ENCODE measurements around the gene MAD1L1.
A peak's percentile ranks its signal among the peaks of the same experiment; 100 is the strongest.

Gene MAD1L1

DNA sequence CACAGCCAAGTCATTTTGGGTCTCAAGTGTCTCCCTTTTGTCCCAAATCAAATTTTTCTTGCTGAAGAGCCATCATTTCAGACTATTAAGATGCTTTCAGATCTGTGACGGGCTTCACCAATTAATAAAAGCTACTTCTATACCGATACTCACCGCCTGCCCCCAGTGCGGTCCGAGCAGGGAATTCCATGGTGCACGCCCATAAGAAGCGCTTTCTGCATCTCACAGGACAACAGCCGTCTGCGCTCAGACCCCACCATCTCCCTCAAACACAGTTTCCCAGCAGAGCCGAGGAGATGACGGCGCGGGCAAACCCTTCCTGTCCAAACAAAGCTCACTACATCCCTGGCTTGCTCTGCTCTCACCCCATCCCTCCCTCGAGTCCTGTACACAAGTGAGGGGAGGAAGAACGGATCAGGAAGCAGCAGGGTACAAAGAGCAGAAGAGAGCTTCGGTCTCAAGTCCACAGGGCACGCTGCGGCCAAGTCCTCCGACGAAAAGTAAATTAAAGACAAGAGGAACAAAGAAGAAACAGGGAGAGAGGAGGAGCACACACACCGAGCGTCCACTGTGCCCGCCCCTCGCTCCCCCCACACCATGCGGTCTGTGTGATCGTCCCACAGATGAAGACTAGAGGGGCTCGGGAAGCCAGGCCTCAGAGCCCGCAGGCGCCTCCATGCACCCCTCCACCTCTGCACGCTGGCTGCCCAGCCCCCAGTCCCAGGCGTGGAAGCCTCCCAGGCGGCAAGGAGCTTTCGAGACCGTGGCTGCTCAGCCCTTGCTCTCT lies 121.9 kb downstream of the MAD1L1 start:
- Mint-ChIP-seq H3K27ac (peak overlapping the region; percentile 95), H3K36me3 (ENCODE audit: low read depth) (peaks cover 28% of the 10 kb centered on the region), H3K27me3 (ENCODE audit: low read depth, poor library complexity) (no peaks in the 10 kb centered on the region), H3K9me3 (no peaks in the 10 kb centered on the region), H3K4me1 (peaks cover 83% of the 10 kb centered on the region), H3K4me3 (peak overlapping the region; percentile 29)
- TF ChIP-seq, protein P1, sequence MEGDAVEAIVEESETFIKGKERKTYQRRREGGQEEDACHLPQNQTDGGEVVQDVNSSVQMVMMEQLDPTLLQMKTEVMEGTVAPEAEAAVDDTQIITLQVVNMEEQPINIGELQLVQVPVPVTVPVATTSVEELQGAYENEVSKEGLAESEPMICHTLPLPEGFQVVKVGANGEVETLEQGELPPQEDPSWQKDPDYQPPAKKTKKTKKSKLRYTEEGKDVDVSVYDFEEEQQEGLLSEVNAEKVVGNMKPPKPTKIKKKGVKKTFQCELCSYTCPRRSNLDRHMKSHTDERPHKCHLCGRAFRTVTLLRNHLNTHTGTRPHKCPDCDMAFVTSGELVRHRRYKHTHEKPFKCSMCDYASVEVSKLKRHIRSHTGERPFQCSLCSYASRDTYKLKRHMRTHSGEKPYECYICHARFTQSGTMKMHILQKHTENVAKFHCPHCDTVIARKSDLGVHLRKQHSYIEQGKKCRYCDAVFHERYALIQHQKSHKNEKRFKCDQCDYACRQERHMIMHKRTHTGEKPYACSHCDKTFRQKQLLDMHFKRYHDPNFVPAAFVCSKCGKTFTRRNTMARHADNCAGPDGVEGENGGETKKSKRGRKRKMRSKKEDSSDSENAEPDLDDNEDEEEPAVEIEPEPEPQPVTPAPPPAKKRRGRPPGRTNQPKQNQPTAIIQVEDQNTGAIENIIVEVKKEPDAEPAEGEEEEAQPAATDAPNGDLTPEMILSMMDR (IDR thresholded peaks at IDR 0.05), result no peak
- no peak for DNase-seq

- peaks cover 28% of the 10 kb centered on the region for H3K36me3 Mint-ChIP-seq (ENCODE audit: low read depth)
- DNase-seq, result no peak
- TF ChIP-seq, protein P1 (IDR thresholded peaks at IDR 0.05), result no peak
- no peaks in the 10 kb centered on the region for H3K27me3 Mint-ChIP-seq (ENCODE audit: low read depth, poor library complexity)
- no peak overlapping the region for H3K4me3 Mint-ChIP-seq
- H3K9me3 Mint-ChIP-seq, result no peaks in the 10 kb centered on the region
- peaks cover 90% of the 10 kb centered on the region for H3K4me1 Mint-ChIP-seq
- H3K27ac Mint-ChIP-seq, result peak overlapping the region; percentile 95
These were observed 122.7 kb downstream of the MAD1L1 start for GRCh38 chr7:2109936-2110609.

GRCh38 chr7:2109251-2109872 lies 123.4 kb downstream of the MAD1L1 start:
- Mint-ChIP-seq H3K36me3 (ENCODE audit: low read depth) (peaks cover 21% of the 10 kb centered on the region), H3K9me3 (no peaks in the 10 kb centered on the region), H3K4me1 (peaks cover 97% of the 10 kb centered on the region), H3K27ac (peak overlapping the region; percentile 49), H3K4me3 (no peak overlapping the region), H3K27me3 (ENCODE audit: low read depth, poor library complexity) (no peaks in the 10 kb centered on the region)
- TF ChIP-seq, protein P1 (IDR thresholded peaks at IDR 0.05), result no peak
- DNase-seq, result no peak

- H3K4me1 Mint-ChIP-seq, result peaks cover 97% of the 10 kb centered on the region
- TF ChIP-seq, protein P1 (IDR thresholded peaks at IDR 0.05), result no peak
- DNase-seq, result peak; percentile 39
- H3K4me3 Mint-ChIP-seq, result no peak overlapping the region
- peaks cover 2% of the 10 kb centered on the region for H3K27me3 Mint-ChIP-seq (ENCODE audit: low read depth, poor library complexity)
- H3K9me3 Mint-ChIP-seq, result no peaks in the 10 kb centered on the region
- peaks cover 14% of the 10 kb centered on the region for H3K36me3 Mint-ChIP-seq (ENCODE audit: low read depth)
- peak overlapping the region; percentile 49 for H3K27ac Mint-ChIP-seq
These were observed 124.1 kb downstream of the MAD1L1 start for GRCh38 chr7:2108501-2109250.

- no peak for DNase-seq
- peak overlapping the region; percentile 87 for H3K27ac Mint-ChIP-seq
- TF ChIP-seq, protein P1 (IDR thresholded peaks at IDR 0.05), result no peak
- peaks cover 11% of the 10 kb centered on the region for H3K36me3 Mint-ChIP-seq (ENCODE audit: low read depth)
- no peaks in the 10 kb centered on the region for H3K9me3 Mint-ChIP-seq
- no peak overlapping the region for H3K4me3 Mint-ChIP-seq
- peaks cover 4% of the 10 kb centered on the region for H3K27me3 Mint-ChIP-seq (ENCODE audit: low read depth, poor library complexity)
- H3K4me1 Mint-ChIP-seq, result peaks cover 100% of the 10 kb centered on the region
These were observed 124.7 kb downstream of the MAD1L1 start for GRCh38 chr7:2108071-2108455.

All from nephron progenitor cell (in vitro differentiated cells).